Measurements from ENCODE around the gene KIAA0753.

- TF ChIP-seq CTCF (IDR thresholded peaks at IDR 0.05) (no peak), POLR2A (IDR thresholded peaks at IDR 0.05) (no peak)
These were observed 2.2 kb downstream of the KIAA0753 start for GRCh38 chr17:6638046-6638908.

Measured in lower leg skin (tissue), 3 donors.